MCF 10A (cell line): ENCODE results near the gene HLA-E. TPM values are rescaled to one million over a fixed set of nuclear protein-coding genes. Genes with fewer than 3 reads are reported as not detected.
A peak's percentile ranks its signal among the peaks of the same experiment; 100 is the strongest.
"Not testable (repeated sequence)": the region's sequence is repeated elsewhere in the genome, so short reads cannot be mapped to it uniquely, and the experiment has no call there.

Experiments
- BruUV-seq: library from RNA; stranded (reverse); fragments of 400-500 nt; replicated peaks from 2 replicates; lab custom pipeline; 2021; lab: Mats Ljungman, UMichigan
- CTCF ChIA-PET: fragments of 300-600 bp; sonication (Branson Sonifier 250); formaldehyde crosslinking; extraction: SDS; loops from one replicate; lab custom pipeline; 2021; ENCODE audit warnings: antibody characterized with exemption, inconsistent platforms; lab: Yijun Ruan, JAX
- POLR2A ChIA-PET: fragments of 300-600, 350-650 bp; sonication (Branson Sonifier 250); formaldehyde crosslinking; extraction: SDS; loops from one replicate; lab custom pipeline; 2020; ENCODE audit warnings: antibody characterized with exemption, inconsistent platforms; lab: Yijun Ruan, JAX
- DNase-seq: peaks from one replicate; pipeline ENCODE4 v3.0.0-alpha.2; 2018; ENCODE audit not compliant: unreplicated experiment
- H3K27ac Mint-ChIP-seq: one replicate; pipeline ENCODE4 v1.8.0; 2022; ENCODE audit warnings: mild to moderate bottlenecking, low read depth, mixed read lengths; ENCODE audit not compliant: unreplicated experiment
- H3K27me3 Mint-ChIP-seq: one replicate; pipeline ENCODE4 v1.8.0; 2022; ENCODE audit warnings: mixed read lengths; ENCODE audit not compliant: insufficient read depth, unreplicated experiment
- H3K36me3 Mint-ChIP-seq: one replicate; pipeline ENCODE4 v1.8.0; 2022; ENCODE audit warnings: mild to moderate bottlenecking, moderate library complexity, mixed read lengths; ENCODE audit not compliant: insufficient read depth, unreplicated experiment
- H3K4me1 Mint-ChIP-seq: one replicate; pipeline ENCODE4 v1.8.0; 2022; ENCODE audit warnings: mixed read lengths; ENCODE audit not compliant: insufficient read depth, unreplicated experiment
- H3K4me3 Mint-ChIP-seq: one replicate; pipeline ENCODE4 v1.8.0; 2022; ENCODE audit warnings: mild to moderate bottlenecking, moderate library complexity, mixed read lengths; ENCODE audit not compliant: unreplicated experiment
- H3K9me3 Mint-ChIP-seq: one replicate; pipeline ENCODE4 v1.8.0; 2022; ENCODE audit warnings: mixed read lengths; ENCODE audit not compliant: unreplicated experiment
- CTCF ChIP-seq: fragments of 200-600 bp; IDR thresholded peaks from one replicate; pipeline ENCODE4 v1.8.0; 2022; ENCODE audit warnings: antibody characterized with exemption, mild to moderate bottlenecking; ENCODE audit not compliant: unreplicated experiment
- intact Hi-C: fragments of 100-400 bp; cut with micrococcal nuclease; formaldehyde crosslinking; loops from 2 replicates; pipeline ENCODE4 v1.14.1; 2022
- total RNA-seq: library from RNA; stranded (reverse); gene quantifications from 2 replicates; pipeline ENCODE4 v1.2.3, GENCODE V29; 2022

The HLA-E gene
- total RNA-seq, 1 experiment from 2014 or later: 83.6 TPM

GRCh38 chr6:30463651-30464618 is 25.4 kb upstream of the HLA-E start:
- intact Hi-C loops: no loop called here
- H3K36me3 Mint-ChIP-seq: no peaks in the 10 kb centered on the region

GRCh38 chr6:30465595-30466306 is 23.6 kb upstream of the HLA-E start:
- no peaks in the 10 kb centered on the region for H3K9me3 Mint-ChIP-seq
- H3K27me3 Mint-ChIP-seq: peaks cover 98% of the 10 kb centered on the region
- no peaks in the 10 kb centered on the region for H3K36me3 Mint-ChIP-seq
- CTCF ChIA-PET: interaction anchor here (0.7 to 3.4 kb wide), 8 partner anchors 11 to 283 kb away, joined by 3 to 17 read pairs (median 6); no protein-coding TSS in a partner anchor
- TF ChIP-seq CTCF: no peak
- H3K4me3 Mint-ChIP-seq: peak overlapping the region; percentile 81
- no peak for DNase-seq
- POLR2A ChIA-PET: interaction anchor here (0.5 to 1.3 kb wide), 6 partner anchors 85 to 516 kb away, joined by 3 to 6 read pairs (median 3); partner anchors contain the start of genes MRPS18B and PPP1R10
- intact Hi-C loops: no loop called here
- BruUV-seq: no TSS peak
- H3K4me1 Mint-ChIP-seq: no peaks in the 10 kb centered on the region
- H3K27ac Mint-ChIP-seq: no peak overlapping the region

More at GRCh38 chr6:30463651-30464618, 25.4 kb upstream of the HLA-E start:
- no peak for TF ChIP-seq CTCF
- Mint-ChIP-seq H3K27ac (no peak overlapping the region), H3K4me1 (no peaks in the 10 kb centered on the region), H3K27me3 (peaks cover 98% of the 10 kb centered on the region), H3K9me3 (peaks cover 3% of the 10 kb centered on the region), H3K4me3 (no peak overlapping the region)
- DNase-seq: no peak
- ChIA-PET POLR2A (interaction anchor here (0.9 kb wide), 1 partner anchor 91 kb away, joined by 3 read pairs; no protein-coding TSS in a partner anchor), CTCF (interaction anchor here (0.7 to 1.9 kb wide), 7 partner anchors 9 to 221 kb away, joined by 3 to 7 read pairs (median 3); no protein-coding TSS in a partner anchor)
- no TSS peak for BruUV-seq

GRCh38 chr6:30470968-30471367 is 18.3 kb upstream of the HLA-E start:
- TF ChIP-seq CTCF: no peak
- no peaks in the 10 kb centered on the region for H3K9me3 Mint-ChIP-seq
- ChIA-PET POLR2A (interaction anchor here (1.1 kb wide), 1 partner anchor 16 kb away, joined by 3 read pairs; no protein-coding TSS in a partner anchor), CTCF (interaction anchor here (1.0 to 2.0 kb wide), 5 partner anchors 9 to 74 kb away, joined by 3 to 9 read pairs (median 5); no protein-coding TSS in a partner anchor)
- DNase-seq: no peak
- no peak overlapping the region for H3K27ac Mint-ChIP-seq
- H3K27me3 Mint-ChIP-seq: peaks cover 78% of the 10 kb centered on the region
- no peaks in the 10 kb centered on the region for H3K36me3 Mint-ChIP-seq
- H3K4me3 Mint-ChIP-seq: no peak overlapping the region
- H3K4me1 Mint-ChIP-seq: no peaks in the 10 kb centered on the region
- BruUV-seq: no TSS peak
- intact Hi-C loops: no loop called here

- H3K4me1 Mint-ChIP-seq, intact Hi-C loops: not testable (repeated sequence)
- H3K27me3 Mint-ChIP-seq: peaks cover 68% of the 10 kb centered on the region
These were observed 14.2 kb upstream of the HLA-E start for GRCh38 chr6:30475116-30475515.

More at GRCh38 chr6:30475116-30475515, 14.2 kb upstream of the HLA-E start:
- H3K4me3 Mint-ChIP-seq, BruUV-seq, H3K9me3 Mint-ChIP-seq, H3K27ac Mint-ChIP-seq, H3K36me3 Mint-ChIP-seq, POLR2A ChIA-PET, CTCF ChIA-PET, DNase-seq: not testable (repeated sequence)
